ENCODE measurements around the gene FBXL13.
"Not testable (repeated sequence)": the region's sequence is repeated elsewhere in the genome, so short reads cannot be mapped to it uniquely, and the experiment has no call there.

The FBXL13 gene

GRCh38 chr7:102914585-102914984, 160.0 kb downstream of the FBXL13 start:
- no peak overlapping the region for H3K4me3 ChIP-seq (ENCODE audit: low read depth, low read length)
- no peak for TF ChIP-seq CTCF (IDR thresholded peaks at IDR 0.05; ENCODE audit: control insufficient read depth, extremely low read depth, insufficient read depth)
- no peak for DNase-seq (ENCODE audit: low read depth)

- no peak overlapping the region for H3K4me3 ChIP-seq (ENCODE audit: low read depth, low read length)
- TF ChIP-seq CTCF (IDR thresholded peaks at IDR 0.05; ENCODE audit: control insufficient read depth, extremely low read depth, insufficient read depth): no peak
- DNase-seq (ENCODE audit: low read depth): no peak
Observed at GRCh38 chr7:102913826-102914225, 160.8 kb downstream of the FBXL13 start.

GRCh38 chr7:102912742-102913141, 161.9 kb downstream of the FBXL13 start, which contains the start of gene LRRC17:
TSS of gene LRRC17 (plus strand) at chr7:102913000. CDS start at chr7:102933914, 20,914 bp downstream.
- TF ChIP-seq CTCF (IDR thresholded peaks at IDR 0.05; ENCODE audit: control insufficient read depth, extremely low read depth, insufficient read depth): no peak
- no peak within 1 kb of the TSS for H3K4me3 ChIP-seq (ENCODE audit: low read depth, low read length)
- no peak for DNase-seq (ENCODE audit: low read depth)

- no peak overlapping the region for H3K4me3 ChIP-seq (ENCODE audit: low read depth, low read length)
- no peak for TF ChIP-seq CTCF (IDR thresholded peaks at IDR 0.05; ENCODE audit: control insufficient read depth, extremely low read depth, insufficient read depth)
- no peak for DNase-seq (ENCODE audit: low read depth)
Observed at GRCh38 chr7:102908676-102909075, 165.9 kb downstream of the FBXL13 start.

GRCh38 chr7:102903576-102903975, 171.0 kb downstream of the FBXL13 start:
- H3K4me3 ChIP-seq (ENCODE audit: low read depth, low read length); DNase-seq (ENCODE audit: low read depth): not testable (repeated sequence)

GRCh38 chr7:102902052-102902451, 172.5 kb downstream of the FBXL13 start:
- not testable (repeated sequence) for H3K4me3 ChIP-seq (ENCODE audit: low read depth, low read length); DNase-seq (ENCODE audit: low read depth)

GRCh38 chr7:102898532-102898859, 176.1 kb downstream of the FBXL13 start:
- no peak for DNase-seq (ENCODE audit: low read depth)
- H3K4me3 ChIP-seq (ENCODE audit: low read depth, low read length): no peak overlapping the region
- TF ChIP-seq CTCF (IDR thresholded peaks at IDR 0.05; ENCODE audit: control insufficient read depth, extremely low read depth, insufficient read depth): no peak

- no peak overlapping the region for H3K4me3 ChIP-seq (ENCODE audit: low read depth, low read length)
- no peak for TF ChIP-seq CTCF (IDR thresholded peaks at IDR 0.05; ENCODE audit: control insufficient read depth, extremely low read depth, insufficient read depth)
- no peak for DNase-seq (ENCODE audit: low read depth)
Observed at GRCh38 chr7:102897856-102898531, 176.6 kb downstream of the FBXL13 start.
